ENCODE data around the gene KLK1.

DNA sequence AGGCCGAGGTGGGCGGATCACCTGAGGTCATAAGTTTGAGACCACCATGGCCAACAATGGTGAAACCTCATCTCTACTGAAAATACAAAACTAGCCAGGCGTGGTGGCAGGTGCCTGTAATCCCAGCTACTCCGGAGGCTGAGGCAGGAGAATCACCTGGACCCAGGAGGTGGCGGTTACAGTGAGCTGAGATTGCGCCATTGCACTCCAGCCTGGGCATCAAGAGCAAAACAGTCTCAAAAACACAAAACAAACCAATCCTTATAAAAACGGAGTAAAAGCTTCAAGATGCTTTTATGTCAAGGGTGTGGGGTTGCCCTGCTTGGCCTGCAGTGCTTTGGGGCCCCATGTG, 26.2 kb downstream of the KLK1 start:
- TF ChIP-seq POLR2A (IDR thresholded peaks at IDR 0.05) (no peak), CTCF (IDR thresholded peaks at IDR 0.05 in 8 of 11, conservative IDR thresholded peaks at IDR 0.05 in 3 of 11) (no peak), POLR2AphosphoS5 (IDR thresholded peaks at IDR 0.05) (no peak)
